Testis (tissue), 3 donors: ENCODE data around the gene NAT9. TPM values are rescaled to one million over a fixed set of nuclear protein-coding genes. Genes with fewer than 3 reads are reported as not detected.

ENCODE experiments used
- DNase-seq: peaks from one replicate; pipeline ENCODE4 v3.0.0-alpha.2; 2019
- H3K27ac ChIP-seq, 2 donors: fragments of 200-600 bp; sonication (generic); one replicate each; pipeline ENCODE4 v1.5.1; 2019
- H3K27me3 ChIP-seq: fragments of 200-600 bp; sonication (generic); one replicate; pipeline ENCODE4 v1.5.1; 2019
- H3K36me3 ChIP-seq: fragments of 200-600 bp; sonication (generic); one replicate; pipeline ENCODE4 v1.5.1; 2017; ENCODE audit warnings: low read depth; ENCODE audit errors: missing control alignments
- H3K4me1 ChIP-seq: fragments of 200-600 bp; sonication (generic); one replicate; pipeline ENCODE4 v1.5.1; 2019
- H3K4me3 ChIP-seq, 2 donors: fragments of 200-600 bp; sonication (generic); one replicate each; pipeline ENCODE4 v1.5.1; 2017 to 2019
- H3K9me3 ChIP-seq: fragments of 200-600 bp; sonication (generic); one replicate; pipeline ENCODE4 v1.5.1; 2017
- CTCF ChIP-seq, 3 experiments: fragments of 450-650 bp in 2 of 3; fragments of 200-600 bp in 1 of 3; sonication (generic) in 1 of 3; IDR thresholded peaks; one replicate each; pipeline ENCODE4 v1.5.1; 2016 to 2019; ENCODE audit warnings: antibody characterized with exemption in 3 of 3, mild to moderate bottlenecking in 2 of 3, moderate library complexity in 1 of 3
- POLR2A ChIP-seq: fragments of 450-650 bp; IDR thresholded peaks from one replicate; pipeline ENCODE4 v1.6.1; 2017; ENCODE audit warnings: antibody characterized with exemption, mild to moderate bottlenecking, moderate library complexity
- WGBS, 2 donors: methylation state at CpG; one replicate each; pipeline ENCODE4 v1.1.5; 2018; 5-methylcytosine and 5-hydroxymethylcytosine counted together
- intact Hi-C: fragments of 100-400 bp; cut with DNase I; formaldehyde crosslinking; loops from one replicate; pipeline ENCODE4 v1.15.1; 2023; ENCODE audit warnings: low total_unique reads
- polyA plus RNA-seq: library from polyadenylated mRNA; stranded (reverse); fragments of 350-450 nt; fragmentation: Illumina TruSeq; extraction: RNeasy Lipid Tissue Mini Kit (QIAGEN cat#74804); gene quantifications from one replicate; pipeline ENCODE4 v1.2.3, GENCODE V29; 2014; ENCODE audit warnings: low read depth, low replicate concordance; ENCODE audit not compliant: insufficient read depth
- total RNA-seq, 2 donors: library from RNA; depleted of rRNA; stranded (reverse); fragments of >200 nt; gene quantifications; one replicate each; pipeline ENCODE4 v1.2.3, GENCODE V29; 2016

NAT9 gene
- total and polyA plus RNA-seq, 3 donors from 2014 or later = 43.8 to 51.3 (median 45.6) TPM

DNA sequence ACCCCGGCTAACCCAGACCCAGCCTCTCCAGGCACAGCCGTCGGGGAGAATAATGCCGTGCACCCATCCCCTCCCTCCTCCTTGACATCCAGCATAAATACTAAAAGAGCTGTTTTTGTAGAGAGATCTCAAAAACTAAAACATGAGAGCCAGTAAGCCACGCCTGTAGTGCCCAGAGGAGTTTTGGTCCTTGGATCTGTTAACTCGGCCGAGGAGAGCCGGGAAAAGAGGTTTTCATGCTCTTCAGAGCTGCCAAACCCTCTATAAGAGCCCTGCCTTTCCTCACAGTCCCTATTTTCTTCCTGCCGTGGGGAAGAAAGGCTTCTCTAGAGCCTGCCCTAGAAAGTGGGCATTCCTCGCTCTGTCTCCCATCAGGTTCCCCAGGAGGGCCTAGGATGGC is 30.2 kb upstream of the NAT9 start:
- H3K36me3 ChIP-seq = no peaks in the 10 kb centered on the region

DNA sequence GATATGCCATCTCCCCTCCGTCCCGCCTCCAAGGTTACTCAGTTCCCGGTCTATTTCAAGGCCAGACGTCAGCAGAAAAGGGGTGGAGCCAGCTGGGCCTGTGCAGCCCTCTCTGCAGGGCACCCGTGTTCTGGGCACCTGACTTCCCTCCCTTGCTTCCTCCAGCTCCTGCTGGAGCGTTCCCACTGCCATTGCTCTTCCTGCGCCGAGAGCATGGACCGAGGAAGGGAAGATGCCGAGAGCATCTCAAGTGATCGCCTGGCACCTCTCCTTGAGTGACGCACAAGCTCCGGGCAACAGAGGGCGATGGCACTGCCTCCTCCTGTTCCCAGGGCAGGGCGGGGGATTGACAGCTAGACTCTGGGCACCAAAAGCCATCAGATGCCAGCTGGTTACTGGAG is 29.4 kb upstream of the NAT9 start:
- Histone ChIP-seq H3K36me3 (no peaks in the 10 kb centered on the region), H3K9me3 (no peaks in the 10 kb centered on the region), H3K4me3 (no peak overlapping the region), H3K27ac (no peak overlapping the region), H3K4me1 (no peaks in the 10 kb centered on the region), H3K27me3 (no peaks in the 10 kb centered on the region)
- TF ChIP-seq CTCF (IDR thresholded peaks at IDR 0.05) (no peak), POLR2A (no peak)
- intact Hi-C loops = no loop called here
- peak; percentile 20 for DNase-seq
- 75 to 79% methylated on average over 9 to 15 of the region's 15 CpGs for WGBS, 2 donors

More for the DNA sequence above, 30.2 kb upstream of the NAT9 start:
- Histone ChIP-seq H3K9me3 (no peaks in the 10 kb centered on the region), H3K27ac (no peak overlapping the region), H3K4me3 (no peak overlapping the region), H3K4me1 (no peaks in the 10 kb centered on the region), H3K27me3 (no peaks in the 10 kb centered on the region)
- WGBS, 2 donors = 89 to 92% methylated on average over 10 of the region's 10 CpGs
- no peak for TF ChIP-seq CTCF (IDR thresholded peaks at IDR 0.05)
- TF ChIP-seq POLR2A = no peak
- intact Hi-C loops = no loop called here
- no peak for DNase-seq

DNA sequence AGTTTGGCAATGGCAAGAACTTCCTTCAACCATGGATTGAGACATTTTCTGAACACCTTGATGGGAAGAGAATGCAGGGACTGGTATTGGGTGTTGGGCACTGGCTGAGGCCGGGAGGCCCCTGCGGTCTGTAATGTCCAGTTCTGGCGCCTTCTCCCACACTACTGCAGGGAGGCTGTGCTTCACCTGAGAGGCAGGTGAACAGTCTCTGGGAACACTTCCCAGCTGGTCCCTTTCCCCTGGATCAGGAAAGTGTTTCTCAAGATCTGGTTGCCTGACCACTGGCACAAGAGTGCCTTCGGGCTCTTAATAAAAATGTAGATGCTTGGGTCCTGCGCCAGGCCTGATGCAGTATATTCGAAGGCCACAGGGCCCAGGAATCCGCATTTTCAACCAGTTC is 28.5 kb upstream of the NAT9 start:
- intact Hi-C loops = no loop called here
- H3K4me3 ChIP-seq = no peak overlapping the region
- WGBS, 2 donors = 84 to 95% methylated on average over 7 of the region's 7 CpGs
- H3K9me3 ChIP-seq = no peaks in the 10 kb centered on the region
- H3K4me1 ChIP-seq = no peaks in the 10 kb centered on the region
- DNase-seq = no peak
- TF ChIP-seq CTCF (IDR thresholded peaks at IDR 0.05) = no peak
- TF ChIP-seq POLR2A = no peak
- no peaks in the 10 kb centered on the region for H3K36me3 ChIP-seq
- no peaks in the 10 kb centered on the region for H3K27me3 ChIP-seq
- H3K27ac ChIP-seq = no peak overlapping the region

DNA sequence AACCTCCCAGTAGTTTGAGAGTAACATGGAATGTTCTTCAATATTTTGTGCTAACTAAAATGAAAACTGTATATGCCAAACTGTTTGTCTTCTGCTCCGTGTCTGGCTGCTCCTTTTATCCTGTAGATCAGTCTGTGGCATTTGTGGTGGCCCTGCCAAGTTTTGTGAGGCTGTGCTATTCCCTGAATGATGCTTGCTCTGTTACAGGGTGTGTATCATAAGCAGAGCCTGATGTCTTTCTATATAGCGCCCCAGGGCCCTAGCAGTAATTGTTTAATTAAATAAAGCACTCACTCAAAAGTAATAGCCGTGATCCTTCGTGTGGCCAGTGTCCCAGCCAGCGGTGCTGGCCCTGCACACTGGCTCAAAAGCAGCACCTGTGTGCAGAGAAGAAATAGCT is 27.8 kb upstream of the NAT9 start:
- no peak overlapping the region for H3K27ac ChIP-seq
- no peaks in the 10 kb centered on the region for H3K9me3 ChIP-seq
- TF ChIP-seq CTCF (IDR thresholded peaks at IDR 0.05) (no peak), POLR2A (no peak)
- intact Hi-C loops = no loop called here
- WGBS, 2 donors = 76 to 82% methylated on average over 5 of the region's 5 CpGs
- H3K4me3 ChIP-seq = no peak overlapping the region
- no peaks in the 10 kb centered on the region for H3K36me3 ChIP-seq
- no peak for DNase-seq
- H3K27me3 ChIP-seq = no peaks in the 10 kb centered on the region
- no peaks in the 10 kb centered on the region for H3K4me1 ChIP-seq

GRCh38 chr17:74803388-74803930 is 27.3 kb upstream of the NAT9 start:
- Histone ChIP-seq H3K36me3 (no peaks in the 10 kb centered on the region), H3K4me3 (no peak overlapping the region), H3K27me3 (no peaks in the 10 kb centered on the region), H3K27ac (no peak overlapping the region), H3K4me1 (no peaks in the 10 kb centered on the region), H3K9me3 (no peaks in the 10 kb centered on the region)
- WGBS, 2 donors = 83 to 87% methylated on average over 11 to 12 of the region's 12 CpGs
- TF ChIP-seq CTCF (IDR thresholded peaks at IDR 0.05) (no peak), POLR2A (no peak)
- intact Hi-C loops = no loop called here
- DNase-seq = no peak
